Retinal pigment epithelial cell (primary cell): ENCODE data around the gene ACVR2B.

Source experiments
- DNase-seq: peaks from one replicate; pipeline ENCODE4 v3.0.0-alpha.2; 2010; ENCODE audit warnings: low read depth
- H3K4me3 ChIP-seq: 2 replicates; pipeline ENCODE4 v1.5.1; 2011; ENCODE audit warnings: mild to moderate bottlenecking, low read length, control low read depth, moderate library complexity
- CTCF ChIP-seq: conservative IDR thresholded peaks from 2 replicates; pipeline ENCODE4 v1.5.1; 2011; ENCODE audit warnings: low read depth, low read length, control low read depth, inconsistent platforms

The ACVR2B gene

GRCh38 chr3:38468765-38469164 is 15.1 kb downstream of the ACVR2B start:
- no peak for TF ChIP-seq CTCF
- H3K4me3 ChIP-seq: no peak overlapping the region
- no peak for DNase-seq

- no peak for DNase-seq
- no peak for TF ChIP-seq CTCF
These were observed 16.2 kb downstream of the ACVR2B start for GRCh38 chr3:38469852-38470251.

DNA sequence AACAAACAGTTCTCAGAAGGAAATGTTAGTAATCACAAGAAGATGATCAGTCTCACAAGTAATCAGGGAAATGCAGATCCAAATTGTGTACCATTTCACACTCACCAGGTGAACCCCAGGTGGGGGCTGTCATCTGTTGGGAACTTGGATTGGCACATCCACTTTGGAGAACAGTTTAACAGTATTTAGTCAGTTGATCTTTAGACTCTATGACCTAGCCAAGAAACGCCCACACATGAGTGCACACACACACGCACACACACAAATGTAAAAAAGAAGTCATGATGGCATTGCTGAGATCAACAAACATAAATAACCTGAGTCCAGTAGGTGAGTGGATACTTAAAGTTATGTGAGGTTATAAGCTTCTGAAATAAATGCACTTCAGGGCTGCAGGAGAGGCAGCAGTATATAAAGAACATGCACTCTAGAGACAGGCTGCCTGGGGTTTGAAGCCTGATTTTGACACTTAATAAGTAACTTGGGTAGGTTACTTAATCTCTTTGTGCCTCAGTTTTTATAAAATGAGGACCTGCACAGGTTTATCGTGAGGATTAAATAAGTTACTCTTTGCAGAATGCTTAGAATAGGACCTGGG is 17.7 kb downstream of the ACVR2B start:
- TF ChIP-seq CTCF: no peak
- H3K4me3 ChIP-seq: no peak overlapping the region
- no peak for DNase-seq

More at GRCh38 chr3:38469852-38470251, 16.2 kb downstream of the ACVR2B start:
- no peak overlapping the region for H3K4me3 ChIP-seq

- no peak for DNase-seq
- H3K4me3 ChIP-seq: no peak overlapping the region
- TF ChIP-seq CTCF: no peak
These were observed 18.7 kb downstream of the ACVR2B start for GRCh38 chr3:38472342-38472741.

- H3K4me3 ChIP-seq: no peak overlapping the region
- TF ChIP-seq CTCF: no peak
- no peak for DNase-seq
These were observed 19.5 kb downstream of the ACVR2B start for GRCh38 chr3:38473229-38473628.

DNA sequence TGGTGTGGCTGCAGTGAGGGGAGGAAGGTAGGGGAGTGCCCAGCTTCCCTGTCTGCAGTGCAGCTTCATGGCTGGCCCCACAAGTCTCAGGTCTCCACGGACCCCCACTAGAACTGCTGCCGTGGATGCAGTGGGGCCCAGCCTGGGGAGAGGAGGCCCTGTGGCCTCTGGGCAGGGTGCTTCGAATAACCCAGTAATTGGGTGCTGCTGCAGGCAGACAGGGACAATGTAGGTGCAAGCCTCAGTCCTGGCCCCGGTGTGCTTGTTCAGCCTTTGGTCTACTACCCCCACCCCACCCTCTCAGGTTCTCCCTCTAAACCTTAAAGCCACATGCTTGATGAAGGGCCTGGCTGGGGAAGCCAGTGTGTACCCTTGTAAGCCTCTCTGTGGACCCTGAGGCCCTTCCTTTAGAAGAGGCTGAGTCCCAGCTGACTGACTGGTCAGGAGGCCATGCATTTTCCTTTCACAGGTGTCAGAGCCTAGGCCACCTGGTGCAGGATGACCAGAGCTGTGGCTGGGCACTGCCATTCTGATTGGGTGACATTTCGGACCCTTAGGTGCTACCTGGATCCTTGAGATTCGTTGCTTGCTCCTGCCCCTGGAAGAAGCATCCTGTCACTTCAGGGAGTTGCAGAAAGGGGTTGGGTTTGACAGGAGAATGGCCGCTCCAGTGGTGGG is 21.4 kb downstream of the ACVR2B start:
- TF ChIP-seq CTCF: no peak
- DNase-seq: no peak
- H3K4me3 ChIP-seq: no peak overlapping the region

GRCh38 chr3:38475716-38476115 is 22.0 kb downstream of the ACVR2B start:
- DNase-seq: no peak
- no peak overlapping the region for H3K4me3 ChIP-seq
- TF ChIP-seq CTCF: no peak
